AG20443 (cell line): ENCODE measurements around the gene IL17B.

Source experiments
- DNase-seq: peaks from one replicate; pipeline ENCODE4 v3.0.0; 2012; ENCODE audit warnings: low spot score, mixed read lengths

IL17B gene, protein sequence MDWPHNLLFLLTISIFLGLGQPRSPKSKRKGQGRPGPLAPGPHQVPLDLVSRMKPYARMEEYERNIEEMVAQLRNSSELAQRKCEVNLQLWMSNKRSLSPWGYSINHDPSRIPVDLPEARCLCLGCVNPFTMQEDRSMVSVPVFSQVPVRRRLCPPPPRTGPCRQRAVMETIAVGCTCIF

DNA sequence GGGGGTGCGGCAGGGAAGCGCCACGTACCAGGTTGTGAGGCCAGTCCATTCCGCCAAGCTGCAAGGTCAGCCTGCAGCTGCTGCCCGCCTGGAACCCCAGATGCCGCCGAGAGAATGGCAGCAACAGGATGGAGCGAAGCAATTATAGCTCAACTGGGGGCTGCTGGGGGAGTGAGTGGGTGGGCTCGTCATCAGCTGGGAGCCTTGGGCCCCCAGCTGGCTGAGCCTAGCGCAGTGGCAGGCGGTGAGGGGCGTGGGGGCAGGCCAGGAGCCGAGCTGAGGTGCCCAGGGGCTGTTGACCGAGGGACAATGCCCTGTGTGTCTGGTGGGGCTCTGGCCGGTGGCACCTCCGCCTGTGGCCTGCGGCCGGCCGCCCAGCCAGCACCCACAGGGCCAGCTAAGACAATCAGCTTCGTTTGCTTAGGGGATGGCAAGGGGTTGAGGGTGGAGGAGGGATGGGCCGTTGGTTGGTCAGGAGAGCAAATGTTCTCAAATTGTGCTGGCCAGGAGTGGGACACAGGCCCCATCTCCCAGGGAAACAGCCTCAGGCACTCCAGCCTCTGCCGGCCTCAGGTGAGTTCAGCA lies at the start of gene IL17B:
Gene IL17B, minus strand, starts transcription at position 116 of the 585 bp plus-strand sequence. Its CDS starts 67 bp downstream, at position 49.
- no peak for DNase-seq

DNA sequence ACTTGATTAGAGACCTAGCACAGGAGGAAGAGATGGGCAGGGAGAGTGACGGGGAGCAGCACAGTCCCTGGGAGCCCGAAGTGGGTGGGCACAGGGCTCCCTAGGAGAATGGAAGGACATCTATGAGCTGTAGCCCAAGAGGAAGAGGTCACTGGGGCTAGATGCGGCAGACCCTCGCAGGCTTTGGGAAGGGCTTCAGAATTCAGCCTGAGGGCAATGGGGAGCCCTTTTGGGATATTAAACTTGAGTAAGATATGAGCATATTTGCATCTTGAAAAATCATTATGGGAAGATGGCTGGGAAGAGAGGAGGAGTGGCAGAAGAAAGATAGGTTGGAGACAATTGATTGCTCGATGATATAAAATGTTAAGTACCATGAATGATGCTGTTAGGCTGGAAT lies 48.9 kb upstream of the IL17B start:
- DNase-seq = no peak

DNA sequence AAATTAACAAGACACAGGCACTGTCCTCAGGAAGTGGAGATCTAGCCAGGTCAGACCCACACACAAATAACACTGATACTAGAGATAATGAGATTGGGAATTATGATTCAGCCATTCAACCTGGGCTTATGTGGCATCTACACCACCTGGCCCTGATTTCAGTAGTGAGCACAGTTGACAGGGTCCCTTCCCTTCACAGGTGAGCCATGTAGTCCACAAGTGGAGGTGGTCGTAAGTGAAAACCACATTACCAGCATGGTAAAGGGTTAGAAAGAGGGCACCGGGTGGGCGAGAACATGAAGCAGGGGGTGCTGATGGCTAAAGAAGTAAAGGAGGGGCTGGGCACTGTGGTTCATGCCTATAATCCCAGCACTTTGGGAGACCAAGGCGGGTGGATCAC lies 48.3 kb upstream of the IL17B start:
- no peak for DNase-seq

DNA sequence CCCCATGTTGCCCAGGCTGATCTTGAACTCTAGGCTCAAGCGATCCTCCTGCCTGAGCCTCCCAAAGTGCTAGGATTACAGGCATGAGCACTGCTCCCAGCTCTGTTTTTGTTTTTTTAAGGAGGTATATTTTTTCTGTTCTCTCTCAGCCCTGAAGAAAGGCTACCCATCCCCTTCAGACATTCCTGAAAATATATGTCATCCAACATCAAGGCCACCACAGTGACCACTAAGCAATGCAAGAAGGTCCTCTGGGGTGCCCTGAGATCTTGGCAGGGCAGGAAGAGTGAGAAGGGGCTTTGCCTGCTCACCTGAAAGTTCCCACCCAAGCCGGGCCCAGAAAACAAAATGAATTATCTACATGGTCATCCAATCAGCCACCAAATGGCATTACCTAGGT lies 47.8 kb upstream of the IL17B start:
- no peak for DNase-seq

DNA sequence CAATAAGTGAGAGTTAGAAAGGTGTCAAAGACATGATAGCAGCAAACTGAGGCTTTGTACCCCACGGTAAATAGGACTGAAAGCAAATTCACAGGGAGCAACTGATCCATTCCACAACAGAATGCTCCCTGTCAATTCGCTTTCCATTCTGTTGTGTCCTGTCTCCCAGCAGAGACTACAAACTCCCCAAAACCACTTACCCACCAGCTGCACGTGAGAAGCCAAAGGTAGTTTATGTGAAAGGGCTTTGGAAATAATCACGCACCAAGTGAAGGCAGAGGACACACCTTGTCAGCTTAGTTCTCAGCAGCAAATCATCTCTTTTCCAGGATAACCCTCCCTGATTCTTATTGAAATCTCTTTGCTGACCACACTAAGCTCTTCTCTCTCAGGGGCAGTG lies 46.6 kb upstream of the IL17B start:
- DNase-seq = no peak

DNA sequence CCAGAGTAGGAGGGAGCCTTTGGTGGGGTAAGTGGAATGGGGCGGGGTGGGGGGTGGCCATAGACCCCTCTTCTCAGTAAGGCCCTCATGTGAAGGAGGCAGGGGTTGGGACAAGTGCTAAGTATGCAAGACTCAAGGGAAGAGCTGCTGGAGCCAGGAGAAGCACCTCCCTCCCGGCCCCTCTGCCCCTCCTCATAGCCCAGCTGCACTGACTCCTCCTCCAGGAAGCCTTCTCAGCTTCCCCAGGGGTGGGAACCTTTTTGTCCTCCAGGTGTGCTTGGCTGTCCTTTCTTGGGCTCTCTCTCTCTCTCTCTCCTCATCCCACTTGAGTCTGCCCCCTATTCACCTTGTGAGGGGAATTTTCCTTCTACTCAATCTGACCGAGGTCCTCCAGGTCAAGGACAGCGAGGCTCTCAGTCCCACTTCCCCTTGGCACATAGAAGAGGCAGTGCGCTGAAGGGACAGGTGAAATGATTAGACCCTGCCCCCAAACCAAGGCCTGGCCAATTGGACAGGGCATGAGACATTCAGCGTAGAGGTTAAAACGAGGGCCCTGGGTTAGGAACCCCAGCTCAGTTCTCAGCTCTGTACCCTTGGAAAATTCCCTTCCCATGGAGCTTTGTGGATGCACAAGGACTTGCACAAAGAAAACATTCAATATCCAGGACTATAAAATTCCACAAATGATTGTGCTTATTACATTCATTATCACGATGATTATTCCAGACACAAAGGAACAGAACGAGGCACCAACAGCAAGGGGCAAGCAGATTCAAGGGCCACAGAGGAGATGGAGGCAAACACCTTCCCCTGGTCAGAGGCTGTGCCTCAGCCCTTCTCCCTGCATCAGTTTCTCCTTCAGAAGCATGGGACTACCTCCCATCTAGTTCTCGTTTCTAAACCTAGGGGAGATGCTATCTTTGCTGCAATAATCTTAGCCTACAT lies 45.6 kb upstream of the IL17B start:
- no peak for DNase-seq

DNA sequence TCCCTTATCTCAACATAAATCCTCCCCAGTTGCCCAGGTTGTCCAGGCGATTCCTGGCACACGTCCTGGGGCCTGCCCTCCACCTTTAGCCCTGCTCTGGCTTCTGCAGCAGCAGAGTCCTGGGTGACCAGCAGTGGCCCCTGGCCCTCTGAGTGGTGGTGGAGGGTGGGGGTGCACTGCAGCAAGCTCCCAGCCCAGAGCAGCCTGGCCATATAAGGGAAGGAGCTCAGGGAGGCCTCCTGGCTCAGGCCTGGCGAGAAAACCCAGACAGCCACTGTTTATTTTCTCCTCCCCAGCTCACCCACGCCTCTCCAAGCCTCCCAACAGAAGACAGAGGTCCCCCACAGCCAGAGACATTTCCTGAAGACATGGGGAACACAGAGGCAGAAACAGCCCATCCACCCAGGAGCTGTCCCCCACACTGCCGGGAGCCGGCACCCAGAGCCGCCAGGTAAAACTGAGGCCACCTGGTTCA lies 44.7 kb upstream of the IL17B start:
- no peak for DNase-seq

DNA sequence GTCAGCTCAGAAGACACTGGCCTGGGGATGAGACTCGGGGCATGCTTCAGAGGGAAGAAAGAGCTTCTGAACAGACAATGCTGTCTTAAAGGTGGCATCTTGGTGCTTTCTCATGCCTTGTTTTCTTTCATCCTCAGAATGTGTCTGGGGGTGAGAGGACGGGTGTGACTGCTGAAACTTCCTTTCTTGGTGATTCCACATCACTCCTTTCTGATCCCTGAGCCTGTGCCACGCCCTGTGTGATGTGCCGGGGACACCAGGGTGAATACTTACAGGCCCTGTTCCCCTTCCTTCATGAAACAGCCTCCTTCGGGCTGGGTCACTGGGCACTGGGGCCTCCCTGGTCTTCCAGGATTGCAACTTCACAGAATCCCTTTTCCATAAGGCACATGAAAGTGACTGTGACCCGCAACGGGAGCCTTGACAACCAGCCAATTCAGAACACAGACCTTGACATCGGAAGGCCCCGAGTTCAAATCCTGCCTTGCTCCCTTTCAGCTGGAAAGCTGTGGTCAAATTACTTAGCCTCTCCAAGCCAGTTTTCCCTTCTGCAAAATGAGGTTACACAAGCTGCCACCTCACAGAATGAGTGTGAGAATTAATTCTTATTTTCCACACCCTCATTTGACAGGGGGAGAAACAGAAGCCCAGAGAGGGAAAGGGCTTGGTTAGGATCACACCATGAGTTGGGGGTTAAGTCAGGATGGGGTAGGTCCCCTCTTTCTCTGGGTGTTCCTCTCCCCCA lies 44.1 kb upstream of the IL17B start:
- no peak for DNase-seq

DNA sequence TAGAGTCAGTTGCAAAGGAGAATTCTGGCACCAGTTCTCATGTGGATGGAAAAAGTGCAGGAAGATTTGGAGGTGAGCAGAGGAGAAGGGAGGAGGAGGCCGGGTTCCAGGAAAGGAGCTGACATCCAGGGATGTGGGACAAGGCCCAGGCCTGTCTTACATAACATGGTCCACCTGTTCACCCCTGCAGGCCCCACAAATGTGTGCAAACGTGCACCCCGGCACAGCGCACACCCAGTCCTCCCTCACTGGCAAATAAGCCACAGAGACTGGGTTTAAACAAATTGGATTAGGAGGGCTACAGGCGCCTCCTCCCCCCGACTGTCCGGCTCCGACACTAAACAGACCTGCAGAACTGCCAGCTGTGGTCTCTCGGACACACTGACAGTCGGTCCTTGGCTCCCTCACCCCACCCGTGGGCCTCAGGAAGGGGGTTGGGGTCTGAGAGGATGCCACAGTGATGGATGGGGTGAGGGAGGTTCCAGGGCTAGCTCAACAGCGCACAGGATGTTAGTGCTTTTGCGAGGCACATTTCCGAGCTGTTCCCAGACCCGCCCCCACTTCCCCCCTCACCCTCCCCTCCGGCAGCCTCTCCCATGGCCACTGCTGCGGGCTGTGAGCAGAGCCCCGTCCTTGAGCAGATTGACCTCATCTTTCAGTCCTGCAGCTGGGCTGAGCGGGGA lies 43.4 kb upstream of the IL17B start:
- peak; percentile 56 for DNase-seq

DNA sequence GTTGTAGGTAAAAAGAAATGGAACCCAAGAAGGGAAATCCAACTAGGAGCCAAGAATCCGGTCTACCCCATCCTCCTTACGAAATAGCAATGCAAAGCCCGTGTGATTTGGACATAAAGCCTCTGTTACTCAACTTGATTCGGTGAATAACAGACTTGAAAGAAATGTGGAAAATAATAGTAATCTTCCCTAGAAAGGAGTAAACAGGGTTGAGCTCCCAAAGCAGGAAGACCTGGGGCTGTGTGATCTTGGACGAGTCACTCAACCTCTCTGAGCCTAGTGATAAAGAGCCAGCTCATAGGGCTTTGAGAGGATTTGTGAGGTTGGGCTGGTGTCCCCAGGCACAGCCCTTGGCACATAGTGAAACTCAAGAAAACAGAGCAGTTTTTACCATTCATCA lies 42.7 kb upstream of the IL17B start:
- no peak for DNase-seq

DNA sequence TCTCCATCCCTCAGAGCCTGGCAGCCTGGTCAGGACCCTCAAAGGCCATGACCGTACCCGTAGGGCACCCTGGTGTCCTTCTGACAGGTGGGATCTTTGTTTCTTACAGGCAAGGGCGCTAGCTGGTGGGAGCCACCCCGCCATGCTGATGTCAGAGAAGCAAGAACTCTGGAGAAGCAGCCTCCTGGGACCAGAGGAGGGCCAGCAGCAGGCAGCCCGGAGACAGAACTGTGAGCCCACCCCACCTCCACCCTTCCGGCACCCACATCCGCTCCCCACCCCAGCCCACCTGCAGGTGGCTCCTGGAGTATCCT lies 42.2 kb upstream of the IL17B start:
- DNase-seq = no peak

DNA sequence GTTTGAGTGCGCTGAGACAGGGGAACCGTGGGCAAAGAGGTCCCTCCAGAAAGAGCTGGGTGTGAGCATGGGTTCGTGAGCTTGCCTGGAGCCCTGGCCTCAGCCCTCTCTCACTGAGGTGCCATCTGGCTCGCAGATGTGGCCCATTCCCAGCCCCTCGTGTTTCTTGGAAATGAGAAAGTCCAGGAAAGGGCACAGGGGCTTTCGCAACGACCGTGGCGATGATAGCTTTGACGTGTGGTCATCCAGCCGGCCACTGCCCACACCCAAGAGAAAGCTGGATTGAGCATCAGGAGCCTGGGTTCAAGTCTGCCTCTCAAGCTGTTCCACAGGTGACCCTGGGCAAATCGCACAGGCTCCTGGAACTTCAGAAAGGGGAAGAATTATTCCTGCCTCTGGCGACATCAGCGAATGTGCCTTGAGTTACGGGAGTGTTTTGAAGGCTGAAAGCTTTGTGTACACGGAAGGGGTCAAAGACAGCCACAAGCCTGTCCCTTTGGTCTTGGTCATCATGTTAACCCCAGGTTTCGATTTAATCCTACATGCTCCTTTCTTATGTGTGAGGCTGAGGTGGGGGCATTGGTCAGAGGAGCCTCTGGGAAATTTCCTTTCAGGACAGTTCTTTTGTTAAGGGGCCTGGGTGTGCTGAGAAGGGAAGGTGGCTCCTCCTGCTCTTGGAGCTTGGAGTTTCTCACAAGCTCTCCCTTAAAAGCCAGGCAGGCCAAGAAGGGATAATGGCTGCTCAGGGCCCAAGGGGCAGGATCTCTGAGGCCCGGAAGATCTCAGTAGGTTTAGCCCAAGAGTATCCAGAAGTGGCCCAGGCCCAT lies 41.7 kb upstream of the IL17B start:
- DNase-seq = peak; percentile 74

DNA sequence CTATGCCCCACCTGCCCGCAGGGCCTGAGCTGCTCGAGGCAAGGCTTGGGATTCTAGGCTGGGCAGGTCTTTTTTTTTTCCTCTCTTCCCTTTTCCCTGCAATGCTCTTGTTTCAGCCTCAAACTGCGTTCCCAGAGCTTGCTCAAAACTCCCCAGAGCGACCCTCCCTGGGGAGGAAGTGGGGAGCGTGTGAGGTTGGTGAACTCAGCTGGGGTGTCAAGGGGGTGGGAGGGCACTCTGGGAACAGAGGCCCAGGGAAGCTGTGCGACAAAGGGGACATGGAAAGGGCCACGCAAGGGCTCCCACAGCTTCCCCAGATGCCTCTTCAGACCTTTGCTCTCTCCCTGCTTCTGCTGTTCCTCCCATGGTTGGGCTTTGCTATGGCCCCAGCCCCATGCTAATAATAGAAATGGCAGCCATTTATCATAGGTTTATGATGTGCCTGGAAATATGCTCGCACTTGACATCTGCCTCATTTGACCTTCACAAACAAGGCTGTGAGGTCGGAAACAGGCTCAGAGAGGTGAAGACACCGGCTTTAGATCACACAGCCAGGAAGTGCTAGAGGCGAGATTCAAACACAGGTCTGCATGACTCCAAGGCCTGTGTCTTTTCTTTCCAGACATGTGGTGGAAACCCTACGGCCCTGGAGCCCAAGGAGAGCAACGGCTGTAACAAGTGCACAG lies 40.9 kb upstream of the IL17B start:
- DNase-seq = no peak

DNA sequence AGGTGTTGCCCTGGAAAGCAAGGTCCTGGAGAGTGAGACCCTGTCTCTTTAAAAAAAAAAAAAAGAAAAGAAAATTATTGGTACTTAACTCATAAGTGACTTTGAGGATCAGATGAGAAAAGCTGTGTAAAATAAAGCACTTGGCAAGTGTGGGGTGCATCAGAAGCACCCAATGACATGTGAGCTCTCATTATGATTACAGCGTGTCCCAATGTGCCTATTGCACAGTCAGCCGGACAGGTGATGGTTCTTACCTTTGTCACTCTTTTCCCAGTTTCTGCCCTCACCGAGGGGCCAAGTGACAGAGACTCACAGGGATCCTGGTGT lies 40.4 kb upstream of the IL17B start:
- DNase-seq = no peak

DNA sequence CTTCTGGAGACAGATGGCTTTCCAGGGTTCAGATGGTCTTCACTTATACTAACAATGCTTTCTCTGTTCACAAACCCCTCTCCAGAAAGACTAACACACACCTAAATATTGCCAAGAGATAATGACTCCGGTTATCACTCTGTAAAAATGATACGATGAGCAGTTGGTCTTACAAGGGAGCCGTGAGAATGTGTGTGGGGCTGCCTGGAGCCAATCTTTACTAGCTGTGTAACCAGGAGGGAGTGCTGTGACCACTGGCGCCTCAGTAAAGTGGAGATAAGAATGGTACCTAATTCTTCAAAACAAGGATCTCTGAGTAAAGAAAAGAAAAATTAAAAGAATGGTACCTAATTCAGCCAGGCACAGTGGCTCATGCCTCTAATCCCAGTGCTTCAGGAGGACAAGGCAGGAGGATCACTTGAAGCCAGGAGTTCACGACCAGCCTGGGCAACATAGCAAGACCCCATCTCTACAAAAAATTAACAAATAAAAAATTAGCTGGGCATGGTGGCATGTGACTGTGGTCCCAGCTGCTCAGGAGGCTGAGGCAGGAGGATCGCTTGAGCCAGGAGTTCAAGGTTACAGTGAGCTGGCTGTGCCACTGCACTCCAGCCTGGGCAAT lies 39.9 kb upstream of the IL17B start:
- DNase-seq = no peak

DNA sequence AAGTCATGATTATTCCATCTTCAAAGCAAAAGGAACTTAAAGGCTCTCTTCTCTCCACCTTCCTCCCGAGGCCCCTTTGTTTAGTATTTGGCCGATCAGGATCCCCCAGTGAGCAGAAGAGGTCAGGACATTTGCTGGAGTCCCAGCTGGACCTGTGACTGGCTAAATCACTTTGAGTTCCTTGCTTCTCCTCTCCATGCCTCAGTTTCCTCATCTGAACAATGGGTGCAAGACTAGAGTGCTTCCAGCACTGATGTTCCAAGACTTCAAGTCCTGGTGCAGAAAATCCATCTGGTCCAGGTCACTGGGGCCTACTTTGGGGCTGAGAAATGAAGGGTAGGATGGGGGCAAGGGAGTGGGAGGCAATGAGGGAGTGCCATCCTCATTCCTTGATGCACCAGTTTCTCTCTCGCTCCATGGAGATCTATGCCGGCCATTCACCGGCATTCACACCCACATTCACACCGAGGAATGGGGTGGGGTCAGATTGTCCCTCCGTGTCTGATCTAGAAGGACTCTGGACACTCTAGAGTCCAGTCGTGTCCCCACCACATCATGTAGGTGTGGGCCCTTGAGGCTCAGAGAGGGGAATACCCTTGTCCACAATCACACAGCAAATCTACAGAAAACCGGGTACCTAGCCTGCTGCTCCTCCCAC lies 38.7 kb upstream of the IL17B start:
- no peak for DNase-seq

DNA sequence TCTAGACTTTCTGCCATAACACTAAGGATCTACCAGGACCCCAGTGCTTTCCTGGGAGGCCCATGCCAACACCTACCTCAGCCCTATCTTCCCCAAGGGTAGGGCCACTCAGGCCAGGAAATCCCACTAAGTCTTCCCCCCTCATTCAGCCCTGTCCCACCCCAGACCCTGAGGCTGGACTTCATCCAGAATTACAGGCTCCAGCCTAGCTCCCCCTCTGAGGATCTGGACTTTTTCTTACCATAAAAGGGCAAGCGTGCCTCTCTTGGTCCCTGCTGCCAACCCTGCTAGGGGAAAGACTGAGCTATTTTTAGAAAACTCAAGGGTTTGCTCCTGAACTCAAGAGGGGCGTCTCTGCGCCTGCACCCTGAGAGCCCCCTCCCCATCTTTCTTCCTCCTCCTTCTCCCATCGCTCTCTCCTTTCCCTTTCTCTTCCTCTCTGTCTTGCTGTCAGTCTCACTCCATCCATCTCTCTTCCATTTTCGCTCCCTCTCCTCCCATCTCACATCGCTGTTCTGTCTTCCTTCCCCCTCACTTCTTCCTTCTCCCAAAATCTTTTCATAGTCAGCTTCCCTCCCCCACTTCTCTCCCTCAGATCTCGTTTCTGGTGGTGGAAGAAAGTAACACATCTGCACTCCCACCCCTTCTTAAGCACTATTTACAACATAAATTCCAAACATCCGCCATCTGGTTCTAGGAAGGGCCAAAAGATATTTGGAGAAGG lies 38.1 kb upstream of the IL17B start:
- no peak for DNase-seq

DNA sequence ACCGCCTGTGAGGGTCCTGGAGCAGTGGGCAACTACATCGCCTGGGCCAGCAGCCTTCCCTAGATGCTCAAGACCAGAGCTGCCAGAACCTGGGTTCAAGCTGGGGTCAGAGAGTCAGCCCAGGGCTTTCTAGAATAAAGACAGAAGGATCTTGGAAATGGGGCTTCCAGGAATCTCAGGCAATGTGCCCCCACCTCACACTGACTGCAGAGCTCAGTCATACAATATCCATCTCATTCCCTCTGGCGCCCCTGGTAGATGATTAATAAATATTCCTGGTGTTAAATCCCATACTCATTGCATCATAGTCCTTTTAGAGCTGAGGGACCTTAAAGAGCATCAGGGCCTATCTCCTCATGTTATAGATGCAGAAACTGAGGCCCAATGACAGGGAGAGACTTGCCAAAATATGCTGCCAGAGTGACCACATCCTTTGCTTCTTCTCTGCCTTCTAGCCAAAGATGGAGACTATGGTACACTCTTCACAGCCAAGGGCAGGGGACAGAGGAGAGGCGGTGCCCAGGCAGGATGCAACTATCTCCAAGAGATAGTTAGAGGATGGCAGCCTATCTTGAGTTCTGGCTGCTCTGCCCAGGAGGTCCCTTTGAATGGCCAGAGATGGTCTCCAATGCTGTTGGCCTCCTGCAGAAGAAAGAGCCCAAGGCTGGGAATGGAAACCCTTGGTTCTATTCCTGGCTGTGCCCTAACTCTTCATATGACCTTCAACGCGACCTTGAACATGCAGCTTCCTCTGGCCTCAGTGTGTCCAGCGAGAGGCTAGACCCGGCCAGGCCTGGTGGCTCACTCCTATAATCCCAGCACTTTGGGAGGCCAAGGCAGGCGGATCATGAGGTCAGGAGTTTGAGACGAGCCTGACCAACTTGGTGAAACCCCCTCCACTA lies 36.2 kb upstream of the IL17B start:
- DNase-seq = no peak
